PC-9 (cell line): ENCODE results near the gene FUT8. TPM values are rescaled to one million over a fixed set of nuclear protein-coding genes. Genes with fewer than 3 reads are reported as not detected.

Experiments used
- BruUV-seq: library from RNA; stranded (reverse); fragments of 400-500 nt; replicated peaks from 2 replicates; lab custom pipeline; 2021; lab: Mats Ljungman, UMichigan
- CTCF ChIA-PET: fragments of 300-600 bp; sonication (Branson Sonifier 250); formaldehyde crosslinking; loops from one replicate; lab custom pipeline; 2022; ENCODE audit warnings: antibody characterized with exemption; lab: Charles Lee
- POLR2A ChIA-PET: fragments of 300-600 bp; sonication (Branson Sonifier 250); formaldehyde crosslinking; loops from one replicate; lab custom pipeline; 2022; ENCODE audit warnings: antibody characterized with exemption; ENCODE audit not compliant: unreplicated experiment; lab: Charles Lee
- DNase-seq, 2 experiments: peaks; one replicate each; pipeline versions ENCODE4 v3.0.0 to v3.0.0-alpha.2; 2015 to 2022; ENCODE audit warnings: mixed read lengths in 1 of 2
- H2AFZ ChIP-seq: fragments of 200-600 bp; sonication (generic); 2 replicates; pipeline ENCODE4 v1.8.1; 2017; ENCODE audit warnings: antibody characterized with exemption
- H3F3A ChIP-seq: fragments of 200-600 bp; sonication (generic); 2 replicates; pipeline ENCODE4 v1.8.1; 2017; ENCODE audit warnings: antibody characterized with exemption, mild to moderate bottlenecking, low read depth; ENCODE audit not compliant: insufficient read depth
- H3K27ac ChIP-seq: fragments of 200-600 bp; sonication (generic); 2 replicates; pipeline ENCODE4 v1.6.1; 2016; ENCODE audit warnings: mixed run types
- H3K27me3 ChIP-seq: fragments of 200-600 bp; sonication (generic); 2 replicates; pipeline ENCODE4 v1.6.1; 2016; ENCODE audit warnings: low read depth, mixed run types; ENCODE audit not compliant: insufficient read depth
- H3K36me3 ChIP-seq: fragments of 200-600 bp; sonication (generic); 2 replicates; pipeline ENCODE4 v1.6.1; 2016; ENCODE audit warnings: low read depth, mixed run types
- H3K4me1 ChIP-seq: fragments of 200-600 bp; sonication (generic); replicated peaks from 2 replicates; pipeline ENCODE4 v1.6.1; 2016; ENCODE audit warnings: mixed run types; ENCODE audit not compliant: insufficient read depth
- H3K4me2 ChIP-seq: fragments of 200-600 bp; sonication (generic); 2 replicates; pipeline ENCODE4 v1.6.1; 2017; ENCODE audit warnings: mixed run types
- H3K4me3 ChIP-seq: fragments of 200-600 bp; sonication (generic); 2 replicates; pipeline ENCODE4 v1.6.1; 2016; ENCODE audit warnings: mixed run types
- H3K79me2 ChIP-seq: fragments of 200-600 bp; sonication (generic); 2 replicates; pipeline ENCODE4 v1.6.1; 2017; ENCODE audit warnings: low read depth, mixed run types
- H3K9me2 ChIP-seq: fragments of 200-600 bp; sonication (generic); 2 replicates; pipeline ENCODE4 v1.8.1; 2017; ENCODE audit warnings: mild to moderate bottlenecking; ENCODE audit not compliant: insufficient read depth
- H3K9me3 ChIP-seq: fragments of 200-600 bp; sonication (generic); 2 replicates; pipeline ENCODE4 v1.8.1; 2016; ENCODE audit warnings: low read depth; ENCODE audit not compliant: insufficient read depth
- H4K20me1 ChIP-seq: fragments of 200-600 bp; sonication (generic); 2 replicates; pipeline ENCODE4 v1.8.1; 2017; ENCODE audit not compliant: insufficient read depth
- EZH2 ChIP-seq: fragments of 200-600 bp; sonication (generic); IDR thresholded peaks from 2 replicates; pipeline ENCODE4 v1.8.0; 2017; ENCODE audit warnings: antibody characterized with exemption, low read depth
- intact Hi-C: fragments of 100-400 bp; cut with micrococcal nuclease; formaldehyde crosslinking; loops from one replicate; pipeline ENCODE4 v1.10.0; 2022; ENCODE audit not compliant: unreplicated experiment
- total RNA-seq: library from RNA; stranded (reverse); gene quantifications from 2 replicates; pipeline ENCODE4 v1.2.3, GENCODE V29; 2021
- TF ChIP-seq, protein P1 (sequence below): fragments of 200-600 bp; sonication (generic); conservative IDR thresholded peaks from 2 replicates; pipeline ENCODE4 v1.6.1; 2017; ENCODE audit warnings: mixed run types, antibody characterized with exemption, mild to moderate bottlenecking, moderate library complexity

The FUT8 gene
- total RNA-seq, 1 experiment from 2014 or later, result 134 TPM

DNA sequence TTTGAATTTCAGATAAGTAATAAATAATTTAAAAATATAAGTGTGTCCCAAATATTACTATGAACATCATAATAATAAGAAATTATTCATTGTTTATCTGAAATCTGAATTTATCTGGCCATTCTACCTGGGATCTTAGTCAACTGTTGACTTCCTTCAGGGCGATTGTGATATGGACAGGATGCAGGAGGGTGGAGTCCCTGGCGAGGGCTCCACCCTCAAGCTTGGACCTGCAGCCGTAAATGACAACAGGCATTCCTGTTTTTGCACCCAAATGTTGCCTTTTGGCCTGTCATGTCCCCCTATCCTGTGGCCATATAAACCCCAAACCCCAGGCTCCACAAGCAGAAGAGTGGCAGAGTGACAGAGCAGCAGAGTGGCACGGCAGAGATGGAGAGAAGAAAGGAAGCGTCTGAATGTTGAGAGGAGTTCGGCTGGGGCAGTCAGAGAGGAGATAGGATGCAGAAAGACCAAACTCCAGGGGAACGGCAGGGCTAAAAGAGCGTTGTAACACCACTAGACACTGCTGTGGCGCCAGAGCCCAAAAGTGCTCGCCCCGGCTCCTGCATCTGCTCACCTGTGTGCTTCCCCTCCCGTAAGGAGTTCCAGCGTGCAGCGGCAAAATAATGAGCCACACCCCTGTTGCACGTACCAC lies 39.4 kb upstream of the FUT8 start:
- Histone ChIP-seq H3K4me1 (peaks cover 12% of the 10 kb centered on the region), H3K36me3 (0 out of 2 replicates have a peak, but pooled peaks cover 4% of the 10 kb centered on the region), H3K4me3 (no peak overlapping the region), H3K9me3 (no peaks in the 10 kb centered on the region), H3K4me2 (no peak overlapping the region), H4K20me1 (no peaks in the 10 kb centered on the region), H3K9me2 (no peaks in the 10 kb centered on the region), H3K27me3 (no peaks in the 10 kb centered on the region), H2AFZ (no peak overlapping the region), H3K27ac (no peak overlapping the region), H3K79me2 (no peaks in the 10 kb centered on the region), H3F3A (no peaks in the 10 kb centered on the region)
- CTCF ChIA-PET, result no interaction called here
- BruUV-seq, result no TSS peak
- no peak for DNase-seq
- intact Hi-C loops, result no loop called here
- TF ChIP-seq, protein P1, sequence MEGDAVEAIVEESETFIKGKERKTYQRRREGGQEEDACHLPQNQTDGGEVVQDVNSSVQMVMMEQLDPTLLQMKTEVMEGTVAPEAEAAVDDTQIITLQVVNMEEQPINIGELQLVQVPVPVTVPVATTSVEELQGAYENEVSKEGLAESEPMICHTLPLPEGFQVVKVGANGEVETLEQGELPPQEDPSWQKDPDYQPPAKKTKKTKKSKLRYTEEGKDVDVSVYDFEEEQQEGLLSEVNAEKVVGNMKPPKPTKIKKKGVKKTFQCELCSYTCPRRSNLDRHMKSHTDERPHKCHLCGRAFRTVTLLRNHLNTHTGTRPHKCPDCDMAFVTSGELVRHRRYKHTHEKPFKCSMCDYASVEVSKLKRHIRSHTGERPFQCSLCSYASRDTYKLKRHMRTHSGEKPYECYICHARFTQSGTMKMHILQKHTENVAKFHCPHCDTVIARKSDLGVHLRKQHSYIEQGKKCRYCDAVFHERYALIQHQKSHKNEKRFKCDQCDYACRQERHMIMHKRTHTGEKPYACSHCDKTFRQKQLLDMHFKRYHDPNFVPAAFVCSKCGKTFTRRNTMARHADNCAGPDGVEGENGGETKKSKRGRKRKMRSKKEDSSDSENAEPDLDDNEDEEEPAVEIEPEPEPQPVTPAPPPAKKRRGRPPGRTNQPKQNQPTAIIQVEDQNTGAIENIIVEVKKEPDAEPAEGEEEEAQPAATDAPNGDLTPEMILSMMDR, result no peak
- TF ChIP-seq EZH2, result no peak
- POLR2A ChIA-PET, result no interaction called here

DNA sequence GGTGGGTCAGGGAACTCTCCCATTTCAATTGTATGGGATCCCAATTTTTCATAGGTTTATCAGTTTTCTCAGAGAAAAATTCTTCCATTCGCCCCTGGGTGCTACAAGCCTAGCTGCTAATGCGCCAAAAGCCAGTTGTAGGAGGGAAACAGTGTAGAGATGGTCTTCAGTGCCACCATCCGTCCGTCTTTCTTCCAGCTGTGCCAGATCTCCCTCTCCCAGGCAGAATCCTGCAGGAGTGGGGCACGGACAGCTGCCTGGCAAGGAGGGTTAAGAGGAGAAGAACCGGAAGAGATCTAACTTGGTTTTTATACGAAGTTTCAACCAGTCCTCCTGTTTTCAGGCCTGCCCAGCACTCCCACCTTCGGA lies 38.9 kb upstream of the FUT8 start:
- CTCF ChIA-PET, result no interaction called here
- H3K4me3 ChIP-seq, result no peak overlapping the region

DNA sequence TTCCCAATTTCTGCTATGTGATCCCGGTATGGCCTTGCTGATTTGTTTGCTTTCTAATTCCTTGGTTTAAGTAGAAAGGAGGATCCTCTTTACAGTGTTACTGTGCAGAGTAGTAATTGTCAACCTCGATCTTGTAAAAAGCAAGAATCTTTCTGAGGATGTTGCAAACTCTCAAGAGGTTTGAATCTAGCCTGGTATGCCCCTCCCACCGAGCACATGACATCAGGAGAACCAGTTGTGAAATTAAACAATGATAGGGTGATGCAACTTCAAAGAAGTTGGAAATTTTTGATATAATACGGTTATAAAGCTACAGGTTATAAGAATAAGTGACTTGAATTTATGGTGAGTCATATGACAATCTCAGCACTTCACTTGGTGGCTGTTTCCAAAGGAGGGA lies 35.0 kb upstream of the FUT8 start:
- H2AFZ ChIP-seq, result no peak overlapping the region
- POLR2A ChIA-PET, result no interaction called here
- peaks cover 7% of the 10 kb centered on the region for H3K4me1 ChIP-seq
- no peaks in the 10 kb centered on the region for H3K27me3 ChIP-seq
- no peaks in the 10 kb centered on the region for H3F3A ChIP-seq
- no TSS peak for BruUV-seq
- intact Hi-C loops, result no loop called here
- H4K20me1 ChIP-seq, result no peaks in the 10 kb centered on the region
- 0 out of 2 replicates have a peak, but pooled peaks cover 4% of the 10 kb centered on the region for H3K36me3 ChIP-seq
- H3K9me2 ChIP-seq, result no peaks in the 10 kb centered on the region
- no peak for TF ChIP-seq EZH2
- TF ChIP-seq, protein P1, result no peak
- no peak overlapping the region for H3K4me3 ChIP-seq
- no peak overlapping the region for H3K4me2 ChIP-seq
- no peaks in the 10 kb centered on the region for H3K9me3 ChIP-seq
- CTCF ChIA-PET, result interaction anchor here (0.6 kb wide), 1 partner anchor 74 kb away, joined by 7 read pairs; no protein-coding TSS in a partner anchor
- no peak for DNase-seq
- H3K27ac ChIP-seq, result no peak overlapping the region
- H3K79me2 ChIP-seq, result no peaks in the 10 kb centered on the region

More for the DNA sequence above, 38.9 kb upstream of the FUT8 start:
- Histone ChIP-seq H3K4me2 (no peak overlapping the region), H3K27ac (no peak overlapping the region), H3K9me3 (no peaks in the 10 kb centered on the region), H4K20me1 (no peaks in the 10 kb centered on the region), H3F3A (no peaks in the 10 kb centered on the region), H3K27me3 (no peaks in the 10 kb centered on the region), H3K4me1 (peaks cover 12% of the 10 kb centered on the region), H3K9me2 (no peaks in the 10 kb centered on the region), H3K79me2 (no peaks in the 10 kb centered on the region), H3K36me3 (0 out of 2 replicates have a peak, but pooled peaks cover 4% of the 10 kb centered on the region), H2AFZ (no peak overlapping the region)
- intact Hi-C loops, result no loop called here
- DNase-seq, result no peak
- POLR2A ChIA-PET, result no interaction called here
- TF ChIP-seq EZH2, result no peak
- TF ChIP-seq, protein P1, result no peak
- no TSS peak for BruUV-seq
